SK-N-SH (cell line): ENCODE data around the gene IL31RA. TPM values are rescaled to one million over a fixed set of nuclear protein-coding genes. Genes with fewer than 3 reads are reported as not detected.

Experiments
- CTCF ChIA-PET: fragments of 300-600, 350-600 bp; formaldehyde crosslinking; extraction: SDS; loops from one replicate; lab custom pipeline; 2021; lab: Yijun Ruan, JAX
- POLR2A ChIA-PET: fragments of 350-600 bp; sonication (Branson Sonifier 250); formaldehyde crosslinking; extraction: SDS; loops from one replicate; lab custom pipeline; 2020; ENCODE audit warnings: antibody characterized with exemption, inconsistent platforms; lab: Yijun Ruan, JAX
- DNase-seq: peaks from one replicate; pipeline ENCODE4 v3.0.0; 2012
- H2AFZ ChIP-seq: fragments of 200-600 bp; sonication (generic); 2 replicates; pipeline ENCODE4 v1.8.1; 2016; ENCODE audit warnings: antibody characterized with exemption, mild to moderate bottlenecking, low read depth
- H3F3A ChIP-seq: fragments of 200-600 bp; sonication (generic); replicated peaks from 2 replicates; pipeline ENCODE3; 2016; ENCODE audit warnings: antibody characterized with exemption, mild to moderate bottlenecking; ENCODE audit not compliant: insufficient read depth
- H3K27ac ChIP-seq, 2 experiments: fragments of 200-500 bp in 1 of 2; fragments of 200-600 bp in 1 of 2; sonication (Bioruptor generic) in 1 of 2; sonication (generic), shearing (Covaris generic) in 1 of 2; 2 replicates each; pipeline versions ENCODE4 v1.5.1 to v1.6.1; 2014 to 2016; ENCODE audit warnings: low read depth in 2 of 2, inconsistent platforms in 1 of 2, low read length in 1 of 2, mild to moderate bottlenecking in 1 of 2, mixed read lengths in 1 of 2
- H3K27me3 ChIP-seq: fragments of 200-600 bp; sonication (generic), shearing (Covaris generic); 2 replicates; pipeline ENCODE4 v1.6.1; 2016; ENCODE audit warnings: mixed run types; ENCODE audit not compliant: insufficient read depth
- H3K36me3 ChIP-seq, 2 experiments: fragments of 200-500 bp in 1 of 2; fragments of 200-600 bp in 1 of 2; sonication (Bioruptor generic) in 1 of 2; sonication (generic) in 1 of 2; replicated peaks in 1 of 2; 2 replicates each; pipeline versions ENCODE3 to v1.5.1; 2014 to 2016; ENCODE audit warnings: low read length in 1 of 2, mild to moderate bottlenecking in 1 of 2; ENCODE audit not compliant: insufficient read depth in 2 of 2, control insufficient read depth in 1 of 2
- H3K4me1 ChIP-seq, 2 experiments: fragments of 200-500 bp in 1 of 2; fragments of 200-600 bp in 1 of 2; sonication (Bioruptor generic) in 1 of 2; sonication (generic), shearing (Covaris generic) in 1 of 2; 2 replicates each; pipeline versions ENCODE4 v1.5.1 to v1.6.1; 2014 to 2016; ENCODE audit warnings: low read depth in 1 of 2, low read length in 1 of 2, mixed run types in 1 of 2; ENCODE audit not compliant: insufficient read depth in 2 of 2, control insufficient read depth in 1 of 2
- H3K4me2 ChIP-seq: fragments of 200-600 bp; sonication (generic), shearing (Covaris generic); 2 replicates; pipeline ENCODE4 v1.6.1; 2017; ENCODE audit warnings: mixed run types
- H3K4me3 ChIP-seq, 2 experiments: fragments of 200-500 bp in 1 of 2; fragments of 200-600 bp in 1 of 2; sonication (Bioruptor generic) in 1 of 2; sonication (generic), shearing (Covaris generic) in 1 of 2; 2 replicates each; pipeline versions ENCODE4 v1.5.1 to v1.8.1; 2014 to 2016; ENCODE audit warnings: low read depth in 2 of 2, inconsistent platforms in 1 of 2, low read length in 1 of 2, mild to moderate bottlenecking in 1 of 2, mixed read lengths in 1 of 2, moderate library complexity in 1 of 2
- H3K79me2 ChIP-seq: fragments of 200-600 bp; sonication (generic); 2 replicates; pipeline ENCODE4 v1.8.1; 2017; ENCODE audit warnings: mild to moderate bottlenecking; ENCODE audit not compliant: insufficient read depth
- H3K9ac ChIP-seq: fragments of 200-600 bp; sonication (generic); 2 replicates; pipeline ENCODE4 v1.6.1; 2017; ENCODE audit warnings: mixed run types
- H3K9me2 ChIP-seq: fragments of 200-600 bp; sonication (generic); 2 replicates; pipeline ENCODE4 v1.6.1; 2017; ENCODE audit warnings: mixed run types
- H3K9me3 ChIP-seq: fragments of 200-600 bp; sonication (generic); 2 replicates; pipeline ENCODE4 v1.6.1; 2017; ENCODE audit warnings: mixed run types, mild to moderate bottlenecking, moderate library complexity
- H4K20me1 ChIP-seq: fragments of 200-600 bp; sonication (generic); 2 replicates; pipeline ENCODE4 v1.6.1; 2017; ENCODE audit warnings: mild to moderate bottlenecking, mixed run types; ENCODE audit not compliant: insufficient read depth
- ELF1 ChIP-seq: IDR thresholded peaks from 2 replicates; pipeline ENCODE4 v1.4.0; 2012
- EP300 ChIP-seq, 2 experiments: IDR thresholded peaks; 2 replicates each; pipeline versions ENCODE4 v1.4.0 to v1.6.1; 2012; ENCODE audit warnings: borderline replicate concordance in 1 of 2, low read depth in 1 of 2, low read length in 1 of 2
- FOSL2 ChIP-seq: IDR thresholded peaks from 2 replicates; pipeline ENCODE4 v1.4.0; 2012; ENCODE audit warnings: low read depth, mild to moderate bottlenecking, moderate library complexity, borderline replicate concordance
- FOXJ3 ChIP-seq: sonication (generic); formaldehyde crosslinking; IDR thresholded peaks from 2 replicates; pipeline ENCODE4 v1.5.1; 2020; ENCODE audit warnings: mild to moderate bottlenecking, missing genetic modification reagents
- GATA2 ChIP-seq: sonication (generic); formaldehyde crosslinking; IDR thresholded peaks from 2 replicates; pipeline ENCODE4 v1.5.0; 2020; ENCODE audit warnings: mild to moderate bottlenecking, missing genetic modification reagents
- JUND ChIP-seq: IDR thresholded peaks from 2 replicates; pipeline ENCODE4 v1.4.0; 2012
- MEF2A ChIP-seq: IDR thresholded peaks from 2 replicates; pipeline ENCODE4 v1.4.0; 2012; ENCODE audit warnings: low read depth, borderline replicate concordance
- MXI1 ChIP-seq: IDR thresholded peaks from 2 replicates; pipeline ENCODE4 v1.6.1; 2012; ENCODE audit warnings: mild to moderate bottlenecking, low read depth, low read length, improper control_type of control experiment
- RCOR1 ChIP-seq: fragments of 150-350 bp; IDR thresholded peaks from 2 replicates; pipeline ENCODE4 v1.6.1; 2017; ENCODE audit warnings: antibody characterized with exemption, low read length
- RFX5 ChIP-seq: IDR thresholded peaks from 2 replicates; pipeline ENCODE4 v1.6.1; 2012; ENCODE audit warnings: mild to moderate bottlenecking, improper control_type of control experiment, low read length
- RXRA ChIP-seq: IDR thresholded peaks from 2 replicates; pipeline ENCODE4 v1.4.0; 2012; ENCODE audit warnings: low read depth, mild to moderate bottlenecking, borderline replicate concordance
- SIN3A ChIP-seq: IDR thresholded peaks from 2 replicates; pipeline ENCODE4 v1.6.1; 2012; ENCODE audit warnings: low read depth, mild to moderate bottlenecking, low read length, moderate library complexity, borderline replicate concordance
- SMC3 ChIP-seq: IDR thresholded peaks from 2 replicates; pipeline ENCODE4 v1.6.1; 2012; ENCODE audit warnings: low read depth, low read length, improper control_type of control experiment
- USF2 ChIP-seq: fragments of 150-350 bp; IDR thresholded peaks from 2 replicates; pipeline ENCODE4 v1.6.1; 2017; ENCODE audit warnings: antibody characterized with exemption, low read length, low read depth, borderline replicate concordance
- WGBS: methylation state at CpG from one replicate; pipeline ENCODE4 v1.1.6; 2017; ENCODE audit warnings: low lambda C conversion rate; 5-methylcytosine and 5-hydroxymethylcytosine counted together
- polyA plus RNA-seq, 3 experiments: library from polyadenylated mRNA; depleted of rRNA; stranded (reverse); fragments of >200 nt; gene quantifications; 2 replicates each; pipeline ENCODE4 v1.2.3, GENCODE V29; 2012
- TF ChIP-seq, protein P1 (sequence below): IDR thresholded peaks from 2 replicates; pipeline ENCODE4 v1.4.0; 2012; ENCODE audit warnings: low read depth, borderline replicate concordance
- TF ChIP-seq, protein P2 (sequence below): IDR thresholded peaks from 2 replicates; pipeline ENCODE4 v1.4.0; 2012; ENCODE audit warnings: low read depth, borderline replicate concordance
- TF ChIP-seq, protein P3 (sequence below): IDR thresholded peaks from 2 replicates; pipeline ENCODE4 v1.6.1; 2012; ENCODE audit warnings: mild to moderate bottlenecking, low read depth, low read length, moderate library complexity
- TF ChIP-seq, protein P4 (sequence below): IDR thresholded peaks from 2 replicates; pipeline ENCODE4 v1.4.0; 2012; ENCODE audit warnings: low read depth

IL31RA gene
- polyA plus RNA-seq, 1 of the 3 experiments (the other 2 are of a cell fraction), result 0.20 TPM

DNA sequence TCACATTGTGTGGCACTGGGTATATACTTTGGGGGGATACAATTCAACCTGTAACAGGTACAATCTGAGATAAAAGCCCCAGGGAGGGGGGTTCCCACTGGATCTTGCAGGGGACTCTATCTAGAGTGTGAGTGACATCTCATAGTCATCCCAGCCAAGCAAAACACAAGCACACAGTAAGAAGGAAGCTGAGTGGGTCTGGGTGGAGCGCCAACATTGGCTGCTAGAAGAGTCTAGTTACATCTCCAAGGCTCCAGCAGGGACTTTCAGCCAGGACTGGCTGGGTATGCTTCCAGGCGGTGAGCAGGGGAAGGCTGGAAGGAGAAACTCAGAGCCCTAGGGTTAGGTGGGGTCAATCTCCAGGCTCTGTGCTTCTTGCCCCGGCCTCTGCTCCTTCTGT lies 53.0 kb downstream of the IL31RA start:
- no peaks in the 10 kb centered on the region for H3K79me2 ChIP-seq
- H3K9ac ChIP-seq, result no peak overlapping the region
- no peaks in the 10 kb centered on the region for H3F3A ChIP-seq
- no peaks in the 10 kb centered on the region for H3K36me3 ChIP-seq
- TF ChIP-seq FOSL2, result no peak
- TF ChIP-seq RXRA, result no peak
- no peak for TF ChIP-seq MXI1
- TF ChIP-seq FOXJ3, result no peak
- TF ChIP-seq EP300 (IDR thresholded peaks at IDR 0.05; ENCODE audit: borderline replicate concordance in 1 of 2, low read depth in 1 of 2, low read length in 1 of 2), result no peak
- TF ChIP-seq, protein P1, sequence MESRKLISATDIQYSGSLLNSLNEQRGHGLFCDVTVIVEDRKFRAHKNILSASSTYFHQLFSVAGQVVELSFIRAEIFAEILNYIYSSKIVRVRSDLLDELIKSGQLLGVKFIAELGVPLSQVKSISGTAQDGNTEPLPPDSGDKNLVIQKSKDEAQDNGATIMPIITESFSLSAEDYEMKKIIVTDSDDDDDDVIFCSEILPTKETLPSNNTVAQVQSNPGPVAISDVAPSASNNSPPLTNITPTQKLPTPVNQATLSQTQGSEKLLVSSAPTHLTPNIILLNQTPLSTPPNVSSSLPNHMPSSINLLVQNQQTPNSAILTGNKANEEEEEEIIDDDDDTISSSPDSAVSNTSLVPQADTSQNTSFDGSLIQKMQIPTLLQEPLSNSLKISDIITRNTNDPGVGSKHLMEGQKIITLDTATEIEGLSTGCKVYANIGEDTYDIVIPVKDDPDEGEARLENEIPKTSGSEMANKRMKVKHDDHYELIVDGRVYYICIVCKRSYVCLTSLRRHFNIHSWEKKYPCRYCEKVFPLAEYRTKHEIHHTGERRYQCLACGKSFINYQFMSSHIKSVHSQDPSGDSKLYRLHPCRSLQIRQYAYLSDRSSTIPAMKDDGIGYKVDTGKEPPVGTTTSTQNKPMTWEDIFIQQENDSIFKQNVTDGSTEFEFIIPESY, result no peak
- TF ChIP-seq ELF1, result no peak
- TF ChIP-seq, protein P2, sequence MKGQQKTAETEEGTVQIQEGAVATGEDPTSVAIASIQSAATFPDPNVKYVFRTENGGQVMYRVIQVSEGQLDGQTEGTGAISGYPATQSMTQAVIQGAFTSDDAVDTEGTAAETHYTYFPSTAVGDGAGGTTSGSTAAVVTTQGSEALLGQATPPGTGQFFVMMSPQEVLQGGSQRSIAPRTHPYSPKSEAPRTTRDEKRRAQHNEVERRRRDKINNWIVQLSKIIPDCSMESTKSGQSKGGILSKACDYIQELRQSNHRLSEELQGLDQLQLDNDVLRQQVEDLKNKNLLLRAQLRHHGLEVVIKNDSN, result no peak
- TF ChIP-seq, protein P3, sequence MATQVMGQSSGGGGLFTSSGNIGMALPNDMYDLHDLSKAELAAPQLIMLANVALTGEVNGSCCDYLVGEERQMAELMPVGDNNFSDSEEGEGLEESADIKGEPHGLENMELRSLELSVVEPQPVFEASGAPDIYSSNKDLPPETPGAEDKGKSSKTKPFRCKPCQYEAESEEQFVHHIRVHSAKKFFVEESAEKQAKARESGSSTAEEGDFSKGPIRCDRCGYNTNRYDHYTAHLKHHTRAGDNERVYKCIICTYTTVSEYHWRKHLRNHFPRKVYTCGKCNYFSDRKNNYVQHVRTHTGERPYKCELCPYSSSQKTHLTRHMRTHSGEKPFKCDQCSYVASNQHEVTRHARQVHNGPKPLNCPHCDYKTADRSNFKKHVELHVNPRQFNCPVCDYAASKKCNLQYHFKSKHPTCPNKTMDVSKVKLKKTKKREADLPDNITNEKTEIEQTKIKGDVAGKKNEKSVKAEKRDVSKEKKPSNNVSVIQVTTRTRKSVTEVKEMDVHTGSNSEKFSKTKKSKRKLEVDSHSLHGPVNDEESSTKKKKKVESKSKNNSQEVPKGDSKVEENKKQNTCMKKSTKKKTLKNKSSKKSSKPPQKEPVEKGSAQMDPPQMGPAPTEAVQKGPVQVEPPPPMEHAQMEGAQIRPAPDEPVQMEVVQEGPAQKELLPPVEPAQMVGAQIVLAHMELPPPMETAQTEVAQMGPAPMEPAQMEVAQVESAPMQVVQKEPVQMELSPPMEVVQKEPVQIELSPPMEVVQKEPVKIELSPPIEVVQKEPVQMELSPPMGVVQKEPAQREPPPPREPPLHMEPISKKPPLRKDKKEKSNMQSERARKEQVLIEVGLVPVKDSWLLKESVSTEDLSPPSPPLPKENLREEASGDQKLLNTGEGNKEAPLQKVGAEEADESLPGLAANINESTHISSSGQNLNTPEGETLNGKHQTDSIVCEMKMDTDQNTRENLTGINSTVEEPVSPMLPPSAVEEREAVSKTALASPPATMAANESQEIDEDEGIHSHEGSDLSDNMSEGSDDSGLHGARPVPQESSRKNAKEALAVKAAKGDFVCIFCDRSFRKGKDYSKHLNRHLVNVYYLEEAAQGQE, result no peak
- no peak for TF ChIP-seq MEF2A
- no peak for TF ChIP-seq JUND
- no peak for TF ChIP-seq GATA2 (CRISPR knock-in tag)
- TF ChIP-seq SMC3, result no peak
- TF ChIP-seq RCOR1, result no peak
- TF ChIP-seq SIN3A, result no peak
- TF ChIP-seq, protein P4, sequence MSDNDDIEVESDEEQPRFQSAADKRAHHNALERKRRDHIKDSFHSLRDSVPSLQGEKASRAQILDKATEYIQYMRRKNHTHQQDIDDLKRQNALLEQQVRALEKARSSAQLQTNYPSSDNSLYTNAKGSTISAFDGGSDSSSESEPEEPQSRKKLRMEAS, result no peak
- no peak for TF ChIP-seq USF2
- TF ChIP-seq RFX5, result no peak
- TF ChIP-seq, all 33 proteins: peak for 0
- POLR2A ChIA-PET, result no interaction called here
- CTCF ChIA-PET, result interaction anchor here (0.8 kb wide), 1 partner anchor 16 kb away, joined by 3 read pairs; no protein-coding TSS in a partner anchor
- Histone ChIP-seq H3K27ac (no peak overlapping the region), H3K4me1 (no peaks in the 10 kb centered on the region), H3K9me3 (no peaks in the 10 kb centered on the region), H3K9me2 (no peaks in the 10 kb centered on the region), H3K4me3 (no peak overlapping the region), H3K27me3 (no peaks in the 10 kb centered on the region), H3K4me2 (no peak overlapping the region), H2AFZ (no peak overlapping the region), H4K20me1 (no peaks in the 10 kb centered on the region)
- 94% methylated on average over 3 of the region's 3 CpGs for WGBS
- DNase-seq, result no peak
